ENCODE data around the gene SP8.
A peak's percentile ranks its signal among the peaks of the same experiment; 100 is the strongest.

SP8 gene

GRCh38 chr7:20794676-20795075 is 8.0 kb upstream of the SP8 start:
- no peaks in the 10 kb centered on the region for H3K9me3 ChIP-seq (ENCODE audit: insufficient read depth, low read depth, low read length)
- 0 out of 2 replicates have a peak overlapping the region, but pooled peaks have one; percentile 1 for H3K4me3 ChIP-seq (ENCODE audit: low read length)
- H3K27ac ChIP-seq (ENCODE audit: low read depth, low read length): no peak overlapping the region
- peaks cover 72% of the 10 kb centered on the region for H3K4me1 ChIP-seq (ENCODE audit: insufficient read depth, low read length)
- no peaks in the 10 kb centered on the region for H3K36me3 ChIP-seq (ENCODE audit: insufficient read depth, low read length)
- H3K9ac ChIP-seq (ENCODE audit: low read depth, low read length): no peak overlapping the region
- peaks cover 88% of the 10 kb centered on the region for H3K27me3 ChIP-seq (ENCODE audit: insufficient read depth, low read length)
- WGBS: 6% methylated on average over 13 of the region's 13 CpGs

GRCh38 chr7:20793694-20794394 is 7.2 kb upstream of the SP8 start:
- Histone ChIP-seq H3K27me3 (ENCODE audit: insufficient read depth, low read length) (peaks cover 92% of the 10 kb centered on the region), H3K27ac (ENCODE audit: low read depth, low read length) (no peak overlapping the region), H3K4me3 (ENCODE audit: low read length) (peak overlapping the region; percentile 46), H3K4me1 (ENCODE audit: insufficient read depth, low read length) (peaks cover 71% of the 10 kb centered on the region), H3K9me3 (ENCODE audit: insufficient read depth, low read depth, low read length) (no peaks in the 10 kb centered on the region), H3K36me3 (ENCODE audit: insufficient read depth, low read length) (no peaks in the 10 kb centered on the region), H3K9ac (ENCODE audit: low read depth, low read length) (no peak overlapping the region)
- WGBS: under 1% methylated on average over 14 of the region's 15 CpGs

GRCh38 chr7:20793248-20793647 is 6.6 kb upstream of the SP8 start:
- Histone ChIP-seq H3K36me3 (ENCODE audit: insufficient read depth, low read length) (no peaks in the 10 kb centered on the region), H3K27ac (ENCODE audit: low read depth, low read length) (no peak overlapping the region), H3K9me3 (ENCODE audit: insufficient read depth, low read depth, low read length) (no peaks in the 10 kb centered on the region), H3K9ac (ENCODE audit: low read depth, low read length) (no peak overlapping the region), H3K27me3 (ENCODE audit: insufficient read depth, low read length) (peaks cover 94% of the 10 kb centered on the region), H3K4me1 (ENCODE audit: insufficient read depth, low read length) (peaks cover 75% of the 10 kb centered on the region), H3K4me3 (ENCODE audit: low read length) (peak overlapping the region; percentile 46)
- WGBS: 3% methylated on average over 15 of the region's 15 CpGs

- no peaks in the 10 kb centered on the region for H3K36me3 ChIP-seq (ENCODE audit: insufficient read depth, low read length)
- no peak overlapping the region for H3K9ac ChIP-seq (ENCODE audit: low read depth, low read length)
- H3K4me1 ChIP-seq (ENCODE audit: insufficient read depth, low read length): peaks cover 77% of the 10 kb centered on the region
- H3K27me3 ChIP-seq (ENCODE audit: insufficient read depth, low read length): peaks cover 90% of the 10 kb centered on the region
- H3K4me3 ChIP-seq (ENCODE audit: low read length): peak overlapping the region; percentile 54
- no peaks in the 10 kb centered on the region for H3K9me3 ChIP-seq (ENCODE audit: insufficient read depth, low read depth, low read length)
- no peak overlapping the region for H3K27ac ChIP-seq (ENCODE audit: low read depth, low read length)
- 7% methylated on average over 7 of the region's 8 CpGs for WGBS
These were observed 5.1 kb upstream of the SP8 start for GRCh38 chr7:20791538-20792434.

- Histone ChIP-seq H3K9me3 (ENCODE audit: insufficient read depth, low read depth, low read length) (no peaks in the 10 kb centered on the region), H3K36me3 (ENCODE audit: insufficient read depth, low read length) (no peaks in the 10 kb centered on the region), H3K27me3 (ENCODE audit: insufficient read depth, low read length) (peaks cover 89% of the 10 kb centered on the region), H3K9ac (ENCODE audit: low read depth, low read length) (no peak overlapping the region), H3K4me3 (ENCODE audit: low read length) (peak overlapping the region; percentile 54), H3K4me1 (ENCODE audit: insufficient read depth, low read length) (peaks cover 65% of the 10 kb centered on the region), H3K27ac (ENCODE audit: low read depth, low read length) (no peak overlapping the region)
- WGBS: 11% methylated on average over 5 of the region's 5 CpGs
These were observed 3.7 kb upstream of the SP8 start for GRCh38 chr7:20790375-20790774.

GRCh38 chr7:20788420-20788990 is 1.8 kb upstream of the SP8 start:
- Histone ChIP-seq H3K9me3 (ENCODE audit: insufficient read depth, low read depth, low read length) (no peaks in the 10 kb centered on the region), H3K36me3 (ENCODE audit: insufficient read depth, low read length) (no peaks in the 10 kb centered on the region), H3K9ac (ENCODE audit: low read depth, low read length) (no peak overlapping the region), H3K4me1 (ENCODE audit: insufficient read depth, low read length) (peaks cover 50% of the 10 kb centered on the region), H3K4me3 (ENCODE audit: low read length) (peak overlapping the region; percentile 75), H3K27ac (ENCODE audit: low read depth, low read length) (no peak overlapping the region), H3K27me3 (ENCODE audit: insufficient read depth, low read length) (peaks cover 87% of the 10 kb centered on the region)
- 2% methylated on average over 8 of the region's 10 CpGs for WGBS

- WGBS: under 1% methylated on average over 21 of the region's 21 CpGs
- H3K4me1 ChIP-seq (ENCODE audit: insufficient read depth, low read length): peaks cover 47% of the 10 kb centered on the region
- H3K4me3 ChIP-seq (ENCODE audit: low read length): peak overlapping the region; percentile 75
These were observed 1.2 kb upstream of the SP8 start for GRCh38 chr7:20787660-20788419.

GRCh38 chr7:20786421-20786778 is 286 bp downstream of the SP8 start:
- Histone ChIP-seq H3K9ac (ENCODE audit: low read depth, low read length) (peak overlapping the region; percentile 57; the same call in 1 of the 2 replicates), H3K27me3 (ENCODE audit: insufficient read depth, low read length) (peaks cover 67% of the 10 kb centered on the region), H3K4me3 (ENCODE audit: low read length) (peak overlapping the region; percentile 75), H3K4me1 (ENCODE audit: insufficient read depth, low read length) (peaks cover 47% of the 10 kb centered on the region), H3K9me3 (ENCODE audit: insufficient read depth, low read depth, low read length) (no peaks in the 10 kb centered on the region), H3K36me3 (ENCODE audit: insufficient read depth, low read length) (peaks cover 6% of the 10 kb centered on the region; the same call in 1 of the 2 replicates), H3K27ac (ENCODE audit: low read depth, low read length) (no peak overlapping the region)
- under 1% methylated on average over 14 of the region's 14 CpGs for WGBS

More at GRCh38 chr7:20787660-20788419, 1.2 kb upstream of the SP8 start:
- Histone ChIP-seq H3K9ac (ENCODE audit: low read depth, low read length) (no peak overlapping the region), H3K9me3 (ENCODE audit: insufficient read depth, low read depth, low read length) (no peaks in the 10 kb centered on the region), H3K27me3 (ENCODE audit: insufficient read depth, low read length) (peaks cover 81% of the 10 kb centered on the region), H3K27ac (ENCODE audit: low read depth, low read length) (peak overlapping the region; percentile 3; the same call in 1 of the 2 replicates), H3K36me3 (ENCODE audit: insufficient read depth, low read length) (peaks cover under 1% of the 10 kb centered on the region; the same call in 1 of the 2 replicates)

- Histone ChIP-seq H3K4me1 (ENCODE audit: insufficient read depth, low read length) (peaks cover 48% of the 10 kb centered on the region), H3K9me3 (ENCODE audit: insufficient read depth, low read depth, low read length) (no peaks in the 10 kb centered on the region), H3K36me3 (ENCODE audit: insufficient read depth, low read length) (peaks cover 6% of the 10 kb centered on the region; the same call in 1 of the 2 replicates), H3K27ac (ENCODE audit: low read depth, low read length) (no peak overlapping the region), H3K4me3 (ENCODE audit: low read length) (peak overlapping the region; percentile 75), H3K9ac (ENCODE audit: low read depth, low read length) (peak overlapping the region; percentile 57; the same call in 1 of the 2 replicates), H3K27me3 (ENCODE audit: insufficient read depth, low read length) (peaks cover 63% of the 10 kb centered on the region)
- under 1% methylated on average over 10 of the region's 10 CpGs for WGBS
These were observed 655 bp downstream of the SP8 start for GRCh38 chr7:20786049-20786412.

GRCh38 chr7:20785157-20786048 is 1.3 kb downstream of the SP8 start:
- no peaks in the 10 kb centered on the region for H3K9me3 ChIP-seq (ENCODE audit: insufficient read depth, low read depth, low read length)
- peaks cover 6% of the 10 kb centered on the region; the same call in 1 of the 2 replicates for H3K36me3 ChIP-seq (ENCODE audit: insufficient read depth, low read length)
- H3K27me3 ChIP-seq (ENCODE audit: insufficient read depth, low read length): peaks cover 61% of the 10 kb centered on the region
- WGBS: under 1% methylated on average over 89 of the region's 89 CpGs
- peak overlapping the region; percentile 63; the same call in 1 of the 2 replicates for H3K9ac ChIP-seq (ENCODE audit: low read depth, low read length)
- H3K4me3 ChIP-seq (ENCODE audit: low read length): peak overlapping the region; percentile 75
- H3K27ac ChIP-seq (ENCODE audit: low read depth, low read length): no peak overlapping the region
- H3K4me1 ChIP-seq (ENCODE audit: insufficient read depth, low read length): peaks cover 52% of the 10 kb centered on the region
